AG04450 (cell line): ENCODE measurements around the gene RGS7. TPM values are rescaled to one million over a fixed set of nuclear protein-coding genes. Genes with fewer than 3 reads are reported as not detected.

Experiments used
- CTCF ChIA-PET: fragments of 300-600, 350-600 bp; formaldehyde crosslinking; extraction: SDS; loops from one replicate; lab custom pipeline; 2022; ENCODE audit warnings: antibody characterized with exemption, inconsistent platforms; lab: Charles Lee
- POLR2A ChIA-PET: fragments of 350-600 bp; formaldehyde crosslinking; extraction: SDS; loops from one replicate; lab custom pipeline; 2021; ENCODE audit warnings: antibody characterized with exemption, inconsistent platforms; lab: Yijun Ruan, JAX
- DNase-seq: peaks from one replicate; pipeline ENCODE4 v3.0.0-alpha.2; 2011; ENCODE audit warnings: low read depth, low spot score
- H3K27ac ChIP-seq: one replicate; pipeline ENCODE4 v1.5.1; 2012; ENCODE audit warnings: low read depth, low read length, control low read depth
- H3K27me3 ChIP-seq: one replicate; pipeline ENCODE4 v1.6.0; 2012; ENCODE audit warnings: low read length; ENCODE audit not compliant: control insufficient read depth, insufficient read depth
- H3K4me3 ChIP-seq: 2 replicates; pipeline ENCODE4 v1.5.1; 2011; ENCODE audit warnings: mild to moderate bottlenecking, low read depth, low read length, control low read depth
- H3K9me3 ChIP-seq: 2 replicates; pipeline ENCODE4 v1.5.1; 2012; ENCODE audit warnings: low read length; ENCODE audit not compliant: control insufficient read depth, insufficient read depth
- polyA plus RNA-seq: library from polyadenylated mRNA; depleted of rRNA; stranded (reverse); fragments of >200 nt; gene quantifications from 2 replicates; pipeline ENCODE4 v1.2.3, GENCODE V29; 2011
- TF ChIP-seq, protein P1 (sequence below): IDR thresholded peaks from 2 replicates; pipeline ENCODE4 v1.5.1; 2011; ENCODE audit warnings: low read depth, low read length, control low read depth, inconsistent platforms

Gene RGS7
- polyA plus RNA-seq, 1 experiment, result 0.29 TPM

- peaks cover 8% of the 10 kb centered on the region for H3K9me3 ChIP-seq
- POLR2A ChIA-PET, result no interaction called here
- DNase-seq, result no peak
- no peak overlapping the region for H3K4me3 ChIP-seq
- H3K27ac ChIP-seq, result no peak overlapping the region
- TF ChIP-seq, protein P1, sequence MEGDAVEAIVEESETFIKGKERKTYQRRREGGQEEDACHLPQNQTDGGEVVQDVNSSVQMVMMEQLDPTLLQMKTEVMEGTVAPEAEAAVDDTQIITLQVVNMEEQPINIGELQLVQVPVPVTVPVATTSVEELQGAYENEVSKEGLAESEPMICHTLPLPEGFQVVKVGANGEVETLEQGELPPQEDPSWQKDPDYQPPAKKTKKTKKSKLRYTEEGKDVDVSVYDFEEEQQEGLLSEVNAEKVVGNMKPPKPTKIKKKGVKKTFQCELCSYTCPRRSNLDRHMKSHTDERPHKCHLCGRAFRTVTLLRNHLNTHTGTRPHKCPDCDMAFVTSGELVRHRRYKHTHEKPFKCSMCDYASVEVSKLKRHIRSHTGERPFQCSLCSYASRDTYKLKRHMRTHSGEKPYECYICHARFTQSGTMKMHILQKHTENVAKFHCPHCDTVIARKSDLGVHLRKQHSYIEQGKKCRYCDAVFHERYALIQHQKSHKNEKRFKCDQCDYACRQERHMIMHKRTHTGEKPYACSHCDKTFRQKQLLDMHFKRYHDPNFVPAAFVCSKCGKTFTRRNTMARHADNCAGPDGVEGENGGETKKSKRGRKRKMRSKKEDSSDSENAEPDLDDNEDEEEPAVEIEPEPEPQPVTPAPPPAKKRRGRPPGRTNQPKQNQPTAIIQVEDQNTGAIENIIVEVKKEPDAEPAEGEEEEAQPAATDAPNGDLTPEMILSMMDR, result no peak
- no peaks in the 10 kb centered on the region for H3K27me3 ChIP-seq
- CTCF ChIA-PET, result no interaction called here
Measured at GRCh38 chr1:241275226-241275625, 81.8 kb downstream of the RGS7 start.

DNA sequence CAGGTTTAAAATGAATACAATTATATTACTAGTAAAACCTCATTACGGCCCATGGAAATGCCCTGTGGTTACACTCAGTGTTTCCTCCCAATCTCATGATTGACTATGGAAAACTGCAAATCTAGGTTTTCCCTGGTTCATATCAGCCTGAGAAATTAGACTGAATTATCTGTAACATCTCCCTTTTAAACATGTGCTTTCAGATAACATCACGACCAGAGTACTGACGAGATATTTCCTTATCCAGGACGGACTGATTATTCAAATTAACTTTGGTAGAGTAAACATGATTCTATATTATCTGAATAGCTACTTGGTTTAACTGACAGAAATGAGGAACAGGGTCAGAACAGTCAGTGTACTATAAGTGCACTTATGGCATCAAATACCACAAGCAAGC, 82.3 kb downstream of the RGS7 start:
- H3K4me3 ChIP-seq, result no peak overlapping the region
- POLR2A ChIA-PET, result no interaction called here
- CTCF ChIA-PET, result no interaction called here
- TF ChIP-seq, protein P1, result no peak
- no peak for DNase-seq
- no peak overlapping the region for H3K27ac ChIP-seq
- peaks cover 8% of the 10 kb centered on the region for H3K9me3 ChIP-seq
- no peaks in the 10 kb centered on the region for H3K27me3 ChIP-seq

- DNase-seq, result no peak
- ChIA-PET POLR2A (no interaction called here), CTCF (interaction anchor here (0.5 kb wide), 1 partner anchor 45 kb away, joined by 3 read pairs; no protein-coding TSS in a partner anchor)
- H3K9me3 ChIP-seq, result peaks cover 12% of the 10 kb centered on the region
- H3K27me3 ChIP-seq, result no peaks in the 10 kb centered on the region
- TF ChIP-seq, protein P1, result no peak
- no peak overlapping the region for H3K4me3 ChIP-seq
- H3K27ac ChIP-seq, result no peak overlapping the region
Measured at GRCh38 chr1:241272828-241273227, 84.2 kb downstream of the RGS7 start.

- Histone ChIP-seq H3K4me3 (no peak overlapping the region), H3K9me3 (peaks cover 9% of the 10 kb centered on the region; the same call in 1 of the 2 replicates), H3K27ac (no peak overlapping the region), H3K27me3 (no peaks in the 10 kb centered on the region)
- CTCF ChIA-PET, result no interaction called here
- POLR2A ChIA-PET, result no interaction called here
- TF ChIP-seq, protein P1, result no peak
- DNase-seq, result no peak
Measured at GRCh38 chr1:241271427-241271826, 85.6 kb downstream of the RGS7 start.

- ChIA-PET CTCF (no interaction called here), POLR2A (no interaction called here)
- peaks cover 9% of the 10 kb centered on the region; the same call in 1 of the 2 replicates for H3K9me3 ChIP-seq
- H3K27ac ChIP-seq, result no peak overlapping the region
- no peak for DNase-seq
- no peaks in the 10 kb centered on the region for H3K27me3 ChIP-seq
- TF ChIP-seq, protein P1, result no peak
- no peak overlapping the region for H3K4me3 ChIP-seq
Measured at GRCh38 chr1:241270016-241270415, 87.0 kb downstream of the RGS7 start.
